Vagina (tissue), 2 donors: ENCODE data around the gene HPD. TPM values are rescaled to one million over a fixed set of nuclear protein-coding genes. Genes with fewer than 3 reads are reported as not detected.

Experiments
- DNase-seq, 2 donors: peaks; one replicate each; pipeline ENCODE4 v3.0.0-alpha.2; 2017; ENCODE audit errors: extremely low spot score in 2 of 2
- H3K27ac ChIP-seq: fragments of 200-600 bp; sonication (generic); one replicate; pipeline ENCODE4 v1.5.1; 2019
- H3K27me3 ChIP-seq: fragments of 200-600 bp; sonication (generic); one replicate; pipeline ENCODE4 v1.5.1; 2019
- H3K36me3 ChIP-seq, 2 donors: fragments of 200-600 bp; sonication (generic); one replicate each; pipeline ENCODE4 v1.5.1; 2017 to 2019
- H3K4me1 ChIP-seq: fragments of 200-600 bp; sonication (generic); one replicate; pipeline ENCODE4 v1.5.1; 2019
- H3K4me3 ChIP-seq, 2 donors: fragments of 200-600 bp; sonication (generic); 1 replicate in 1 of 2; 2 replicates in 1 of 2; pipeline ENCODE4 v1.5.1; 2016 to 2019
- H3K9me3 ChIP-seq: fragments of 200-600 bp; sonication (generic); one replicate; pipeline ENCODE4 v1.5.1; 2019
- POLR2A ChIP-seq, 2 donors: fragments of 450-650 bp; IDR thresholded peaks; one replicate each; pipeline ENCODE4 v1.6.1; 2017; ENCODE audit warnings: antibody characterized with exemption in 2 of 2, mild to moderate bottlenecking in 2 of 2, moderate library complexity in 2 of 2
- POLR2AphosphoS5 ChIP-seq, 2 donors: sonication (generic); formaldehyde crosslinking; IDR thresholded peaks; one replicate each; pipeline ENCODE4 v1.9.0; 2017; ENCODE audit warnings: antibody characterized with exemption in 2 of 2, mild to moderate bottlenecking in 2 of 2, low read depth in 1 of 2; ENCODE audit not compliant: insufficient read depth in 1 of 2
- intact Hi-C: fragments of 100-400 bp; cut with DNase I; formaldehyde crosslinking; loops from one replicate; pipeline ENCODE4 v1.15.1; 2023
- total RNA-seq: library from RNA; depleted of rRNA; stranded (reverse); fragments of >200 nt; gene quantifications from one replicate; pipeline ENCODE4 v1.2.3, GENCODE V29; 2016
- TF ChIP-seq, protein P1 (sequence below), 3 experiments: fragments of 450-650 bp in 2 of 3; fragments of 200-600 bp in 1 of 3; sonication (generic) in 1 of 3; IDR thresholded peaks; one replicate each; pipeline ENCODE4 v1.5.1; 2017 to 2019; ENCODE audit warnings: antibody characterized with exemption in 3 of 3, mild to moderate bottlenecking in 2 of 3, moderate library complexity in 2 of 3

The HPD gene
- total RNA-seq, 1 donor from 2014 or later = not detected

DNA sequence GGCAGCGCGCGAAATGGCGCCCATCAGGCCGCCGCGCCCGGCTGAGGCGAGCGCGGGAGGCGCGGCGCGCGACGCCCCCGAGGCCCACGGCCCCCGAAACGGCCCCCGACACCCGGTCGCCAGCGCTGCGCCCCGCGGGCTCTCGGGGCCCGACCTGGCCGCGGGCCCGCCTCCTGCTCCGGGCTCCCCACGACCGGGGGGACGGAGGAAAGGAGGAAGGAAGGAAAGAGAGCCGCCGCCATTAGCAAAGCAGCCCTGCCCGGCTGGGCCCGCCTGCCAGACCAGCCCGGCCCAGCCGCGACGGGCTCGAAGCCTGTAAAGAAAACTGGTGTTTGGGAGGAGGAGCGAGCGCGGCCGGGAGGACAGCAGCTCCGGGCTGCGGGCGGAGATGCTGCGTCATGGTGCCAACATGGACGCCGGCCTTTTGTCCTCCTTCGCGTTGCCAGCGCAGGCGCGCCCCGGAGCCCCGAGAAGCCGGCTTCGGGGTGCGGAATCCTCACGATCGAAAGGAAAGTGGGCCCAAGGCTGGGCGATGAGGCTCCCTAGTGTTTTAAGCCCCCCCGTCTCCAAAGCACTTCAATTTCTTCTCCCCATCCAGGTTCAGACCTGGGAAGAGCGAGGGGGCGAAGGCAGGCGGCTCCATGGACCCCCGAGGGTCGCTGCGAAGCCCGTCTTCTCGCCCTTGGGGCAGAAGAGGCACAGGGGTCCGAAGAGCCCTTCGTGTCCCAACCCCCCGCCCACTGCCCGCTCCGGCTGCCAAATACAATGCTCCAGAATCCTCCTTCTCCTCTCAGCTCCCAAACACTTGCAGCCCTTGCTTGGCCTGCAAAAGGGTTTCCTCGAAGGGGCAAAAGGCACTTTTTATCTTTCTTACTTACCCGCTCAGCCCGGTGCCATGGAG, 57.7 kb downstream of the HPD start:
- Histone ChIP-seq H3K27me3 (no peaks in the 10 kb centered on the region), H3K9me3 (no peaks in the 10 kb centered on the region), H3K27ac (peak overlapping the region; percentile 100), H3K36me3 (peaks cover 0 to 6% of the 10 kb centered on the region in 2 donors), H3K4me3 (peak overlapping the region; percentile 58 to 87), H3K4me1 (peaks cover 58% of the 10 kb centered on the region)
- TF ChIP-seq, protein P1, sequence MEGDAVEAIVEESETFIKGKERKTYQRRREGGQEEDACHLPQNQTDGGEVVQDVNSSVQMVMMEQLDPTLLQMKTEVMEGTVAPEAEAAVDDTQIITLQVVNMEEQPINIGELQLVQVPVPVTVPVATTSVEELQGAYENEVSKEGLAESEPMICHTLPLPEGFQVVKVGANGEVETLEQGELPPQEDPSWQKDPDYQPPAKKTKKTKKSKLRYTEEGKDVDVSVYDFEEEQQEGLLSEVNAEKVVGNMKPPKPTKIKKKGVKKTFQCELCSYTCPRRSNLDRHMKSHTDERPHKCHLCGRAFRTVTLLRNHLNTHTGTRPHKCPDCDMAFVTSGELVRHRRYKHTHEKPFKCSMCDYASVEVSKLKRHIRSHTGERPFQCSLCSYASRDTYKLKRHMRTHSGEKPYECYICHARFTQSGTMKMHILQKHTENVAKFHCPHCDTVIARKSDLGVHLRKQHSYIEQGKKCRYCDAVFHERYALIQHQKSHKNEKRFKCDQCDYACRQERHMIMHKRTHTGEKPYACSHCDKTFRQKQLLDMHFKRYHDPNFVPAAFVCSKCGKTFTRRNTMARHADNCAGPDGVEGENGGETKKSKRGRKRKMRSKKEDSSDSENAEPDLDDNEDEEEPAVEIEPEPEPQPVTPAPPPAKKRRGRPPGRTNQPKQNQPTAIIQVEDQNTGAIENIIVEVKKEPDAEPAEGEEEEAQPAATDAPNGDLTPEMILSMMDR (IDR thresholded peaks at IDR 0.05) = no peak
- peak in 1 of 2 donors; percentile 27 for TF ChIP-seq POLR2A (IDR thresholded peaks at IDR 0.05)
- peak in 1 of 2 donors; percentile 73 for TF ChIP-seq POLR2AphosphoS5 (IDR thresholded peaks at IDR 0.05; ENCODE audit: insufficient read depth in 1 of 2, low read depth in 1 of 2)
- no peak for DNase-seq
- intact Hi-C loops = no loop called here

DNA sequence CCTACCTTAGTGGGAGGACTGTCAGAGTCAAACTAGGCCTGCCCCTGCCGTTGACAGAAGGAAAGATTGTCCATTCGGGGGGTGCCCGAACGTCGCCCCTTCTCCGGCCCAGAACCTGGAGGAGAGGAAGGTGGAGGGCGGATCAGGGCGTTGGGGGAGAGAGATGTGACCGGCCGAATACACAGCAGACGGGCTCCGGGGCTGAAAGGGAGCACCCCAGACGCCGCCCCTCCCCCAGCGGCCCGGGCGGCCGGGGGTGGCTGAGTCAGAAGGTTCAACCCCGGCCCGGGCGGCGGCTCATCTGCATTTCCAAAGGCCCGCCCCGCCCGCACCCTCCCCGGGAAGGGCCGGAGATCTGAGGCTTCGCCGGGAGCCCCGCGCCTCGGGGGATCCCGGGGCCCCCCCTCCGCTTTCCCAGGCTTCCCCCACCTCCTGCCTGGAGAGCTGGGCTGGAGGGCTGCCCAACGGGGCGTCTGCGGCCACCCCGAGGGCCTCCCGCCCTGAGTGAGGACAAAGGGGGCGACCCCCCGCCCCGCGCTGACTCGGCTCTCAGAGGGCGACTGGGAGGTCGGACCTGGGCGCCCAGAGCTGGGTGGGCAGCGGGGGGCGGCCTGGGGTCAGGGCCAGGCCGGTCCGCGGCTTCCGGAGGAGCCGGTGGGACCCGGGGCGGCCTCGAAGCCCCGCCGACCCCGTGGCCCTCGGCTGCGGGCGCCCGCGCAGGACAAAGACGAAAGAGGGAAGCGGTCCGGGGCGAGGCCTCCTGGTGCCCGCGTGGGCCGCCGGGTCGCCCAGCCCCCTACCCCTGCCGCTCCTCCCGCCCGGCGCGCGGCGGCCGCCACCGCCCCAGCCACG, 58.6 kb downstream of the HPD start:
- DNase-seq = peak in 1 of 2 donors; percentile 94
- peaks cover 58% of the 10 kb centered on the region for H3K4me1 ChIP-seq
- intact Hi-C loops = loop anchor here (5.0 kb wide), 1 partner anchor 87 kb away; the partner anchor contains the start of gene PSMD9
- no peaks in the 10 kb centered on the region for H3K27me3 ChIP-seq
- peak overlapping the region; percentile 100 for H3K27ac ChIP-seq
- H3K4me3 ChIP-seq = peak overlapping the region; percentile 58 to 87
- H3K36me3 ChIP-seq = peaks cover 0 to 11% of the 10 kb centered on the region in 2 donors
- no peaks in the 10 kb centered on the region for H3K9me3 ChIP-seq
- peak in 1 of 2 donors; percentile 79 for TF ChIP-seq POLR2A (IDR thresholded peaks at IDR 0.05)
- TF ChIP-seq, protein P1 (IDR thresholded peaks at IDR 0.05) = peak in 1 of 3 experiments; percentile 12
- peak; percentile 37 to 90 for TF ChIP-seq POLR2AphosphoS5 (IDR thresholded peaks at IDR 0.05; ENCODE audit: insufficient read depth in 1 of 2, low read depth in 1 of 2)

- Histone ChIP-seq H3K9me3 (no peaks in the 10 kb centered on the region), H3K4me1 (peaks cover 61% of the 10 kb centered on the region), H3K27ac (peak overlapping the region; percentile 100), H3K36me3 (peaks cover 0 to 11% of the 10 kb centered on the region in 2 donors), H3K4me3 (peak overlapping the region; percentile 58 to 87), H3K27me3 (no peaks in the 10 kb centered on the region)
- TF ChIP-seq, protein P1 (IDR thresholded peaks at IDR 0.05) = no peak
- TF ChIP-seq POLR2A (IDR thresholded peaks at IDR 0.05) (no peak), POLR2AphosphoS5 (IDR thresholded peaks at IDR 0.05; ENCODE audit: insufficient read depth in 1 of 2, low read depth in 1 of 2) (no peak)
- intact Hi-C loops = loop anchor here (5.0 kb wide), 1 partner anchor 88 kb away; the partner anchor contains the start of gene PSMD9
- DNase-seq = peak in 1 of 2 donors; percentile 95
Observed at GRCh38 chr12:121799156-121799841, 59.4 kb downstream of the HPD start.

GRCh38 chr12:121798787-121799155, 59.9 kb downstream of the HPD start:
- no peaks in the 10 kb centered on the region for H3K27me3 ChIP-seq
- H3K36me3 ChIP-seq = peaks cover 0 to 11% of the 10 kb centered on the region in 2 donors
- H3K4me3 ChIP-seq = peak overlapping the region; percentile 58 to 87
- DNase-seq = no peak
- H3K27ac ChIP-seq = peak overlapping the region; percentile 100
- peaks cover 65% of the 10 kb centered on the region for H3K4me1 ChIP-seq
- intact Hi-C loops = loop anchor here (5.0 kb wide), 1 partner anchor 89 kb away; the partner anchor contains the start of gene PSMD9
- TF ChIP-seq POLR2A (IDR thresholded peaks at IDR 0.05) (no peak), POLR2AphosphoS5 (IDR thresholded peaks at IDR 0.05; ENCODE audit: insufficient read depth in 1 of 2, low read depth in 1 of 2) (no peak)
- TF ChIP-seq, protein P1 (IDR thresholded peaks at IDR 0.05) = no peak
- no peaks in the 10 kb centered on the region for H3K9me3 ChIP-seq
